Adrenal gland (tissue), 19 donors: ENCODE results near the gene USP8. TPM values are rescaled to one million over a fixed set of nuclear protein-coding genes. Genes with fewer than 3 reads are reported as not detected.
"Not testable (repeated sequence)": the region's sequence is repeated elsewhere in the genome, so short reads cannot be mapped to it uniquely, and the experiment has no call there.

Source experiments
- DNase-seq, 7 donors: peaks; one replicate each; pipeline ENCODE4 v3.0.0-alpha.2; 2019 to 2020
- H3K27ac ChIP-seq, 5 donors: fragments of 200-600 bp; sonication (generic) in 4 of 5; 1 replicate in 3 of 5; 2 replicates in 2 of 5; pipeline versions ENCODE4 v1.5.1 to v1.8.0; 2016 to 2020; ENCODE audit warnings: mild to moderate bottlenecking in 1 of 5
- H3K27me3 ChIP-seq: fragments of 200-600 bp; 2 replicates; pipeline ENCODE4 v1.8.0; 2021
- H3K36me3 ChIP-seq, 2 donors: fragments of 200-600 bp; replicated peaks in 1 of 2; 1 replicate in 1 of 2; 2 replicates in 1 of 2; pipeline versions ENCODE4 v1.5.1 to v1.8.0; 2018 to 2022
- H3K4me1 ChIP-seq, 2 donors: fragments of 200-600 bp; replicated peaks in 1 of 2; 1 replicate in 1 of 2; 2 replicates in 1 of 2; pipeline versions ENCODE4 v1.5.1 to v1.8.0; 2018 to 2021
- H3K4me3 ChIP-seq, 4 donors: fragments of 200-600 bp; sonication (generic) in 3 of 4; one replicate each; pipeline ENCODE4 v1.5.1; 2016 to 2018
- H3K9me3 ChIP-seq, 3 donors: fragments of 200-600 bp; sonication (generic) in 1 of 3; replicated peaks in 1 of 3; 1 replicate in 2 of 3; 2 replicates in 1 of 3; pipeline versions ENCODE4 v1.5.1 to v1.8.0; 2016 to 2021
- POLR2A ChIP-seq, 2 donors: fragments of 450-650 bp; IDR thresholded peaks; one replicate each; pipeline ENCODE4 v1.6.1; 2017; ENCODE audit warnings: antibody characterized with exemption in 2 of 2, mild to moderate bottlenecking in 2 of 2, moderate library complexity in 1 of 2
- WGBS, 4 donors: extraction: QIAGEN DNeasy Blood & Tissue Kit in 2 of 4; methylation state at CpG; one replicate each; pipeline versions ENCODE4 v1.1.5 to v1.1.7; 2013 to 2017; 5-methylcytosine and 5-hydroxymethylcytosine counted together
- intact Hi-C, 2 donors: fragments of 100-400 bp; cut with DNase I; formaldehyde crosslinking; loops; one replicate each; pipeline versions ENCODE4 v1.14.1 to v1.15.0; 2022 to 2023
- long read RNA-seq, 10 donors: library from polyadenylated mRNA in 3 of 10; unstranded in 2 of 10; stranded (forward) in 1 of 10; transcript quantifications; one replicate each; pipeline ENCODE4 v2.0.0 and lab custom pipeline, GENCODE V29; 2021 to 2026
- polyA plus RNA-seq, 3 donors: library from polyadenylated mRNA; stranded (reverse); fragments of 200-250 nt in 2 of 3; fragments of 350-450 nt in 1 of 3; fragmentation: Illumina TruSeq in 1 of 3; extraction: RNeasy Lipid Tissue Mini Kit (QIAGEN cat#74804) in 1 of 3; gene quantifications; one replicate each; pipeline ENCODE4 v1.2.3, GENCODE V29; 2013 to 2014
- total RNA-seq, 9 donors: library from RNA; depleted of rRNA in 4 of 9; stranded (reverse); fragments of >200 nt in 4 of 9; fragments of 120-200 nt in 1 of 9; fragmentation: NEBNext Ultra II Directional in 1 of 9; extraction: Animal tissue kit (Norgen Biotek cat#: 25700) in 1 of 9; gene quantifications; one replicate each; pipeline versions ENCODE4 v1.1.0 to v1.2.4, GENCODE V29; 2013 to 2023
- TF ChIP-seq, protein P1 (sequence below), 6 experiments: fragments of 450-650 bp in 4 of 6; fragments of 200-600 bp in 2 of 6; sonication (generic) in 1 of 6; IDR thresholded peaks; 1 replicate in 5 of 6; 2 replicates in 1 of 6; pipeline versions ENCODE4 v1.5.1 to v1.8.0; 2016 to 2021; ENCODE audit warnings: antibody characterized with exemption in 6 of 6, mild to moderate bottlenecking in 2 of 6, moderate library complexity in 1 of 6
- donor health status: healthy with polysubstance abuse.
- donor health status: Bipolar disorder and iron deficiency.
- donor health status: DM: yes; HTN: yes; CAD: no.
- donor health status: DM: no; HTN: no; CAD: no.
- donor health status: DM: no; HTN: no; CAD: no.
- donor health status: DM: yes; HTN: yes; CAD: no.

The USP8 gene
- total RNA-seq (10 to 100 TPM; 34.4 to 81.6 (median 60.5) TPM), polyA plus RNA-seq (10 to 100 TPM; 15.4 to 78.4 (median 16.5) TPM)
- long read RNA-seq, donor 1, partial matches to known transcripts, result 6 of 6 reads
- long read RNA-seq, donor 1, other reads (novel, unspliced or antisense), result 0 of 6 reads
- long read RNA-seq, donor 2, partial matches to known transcripts, result 0 of 2 reads
- long read RNA-seq, donor 2, other reads (novel, unspliced or antisense), result 0 of 2 reads
- long read RNA-seq, donor 3, partial matches to known transcripts, result 0 of 1 reads
- long read RNA-seq, donor 3, other reads (novel, unspliced or antisense), result 0 of 1 reads
- long read RNA-seq, donor 4, partial matches to known transcripts, result 18 of 28 reads
- long read RNA-seq, donor 4, other reads (novel, unspliced or antisense), result 9 of 28 reads
- long read RNA-seq, donor 5, full-length matches to known transcripts, result 19 of 53 reads
- long read RNA-seq, donor 5, partial matches to known transcripts, result 4 of 53 reads
- long read RNA-seq, donor 5, other reads (novel, unspliced or antisense), result 30 of 53 reads
- long read RNA-seq, donor 6, partial matches to known transcripts, result 11 of 18 reads
- long read RNA-seq, donor 6, other reads (novel, unspliced or antisense), result 6 of 18 reads
- long read RNA-seq, donor 7, result 0 reads
- long read RNA-seq, donor 8, partial matches to known transcripts, result 6 of 6 reads
- long read RNA-seq, donor 8, other reads (novel, unspliced or antisense), result 0 of 6 reads
- long read RNA-seq, donor 9, result 0 reads
- long read RNA-seq, donor 10, result 0 reads

GRCh38 chr15:50424066-50424890 lies at the start of gene USP8:
TSS of gene USP8 (plus strand) at chr15:50424405. CDS start at chr15:50439074, 14,669 bp downstream.
- Histone ChIP-seq H3K4me3 (peak within 1 kb of the TSS; percentile 19 to 84 (median 54)), H3K4me1 (peaks cover 7 to 32% of the 10 kb centered on the region in 2 donors), H3K36me3 (no peaks in the 10 kb centered on the region), H3K9me3 (no peaks in the 10 kb centered on the region), H3K27me3 (no peaks in the 10 kb centered on the region), H3K27ac (peak within 1 kb of the TSS; percentile 15 to 93 (median 86))
- WGBS, 4 donors, result 0 to 1% (median 0%) methylated on average over 21 to 55 of the region's 55 CpGs
- TF ChIP-seq, protein P1, sequence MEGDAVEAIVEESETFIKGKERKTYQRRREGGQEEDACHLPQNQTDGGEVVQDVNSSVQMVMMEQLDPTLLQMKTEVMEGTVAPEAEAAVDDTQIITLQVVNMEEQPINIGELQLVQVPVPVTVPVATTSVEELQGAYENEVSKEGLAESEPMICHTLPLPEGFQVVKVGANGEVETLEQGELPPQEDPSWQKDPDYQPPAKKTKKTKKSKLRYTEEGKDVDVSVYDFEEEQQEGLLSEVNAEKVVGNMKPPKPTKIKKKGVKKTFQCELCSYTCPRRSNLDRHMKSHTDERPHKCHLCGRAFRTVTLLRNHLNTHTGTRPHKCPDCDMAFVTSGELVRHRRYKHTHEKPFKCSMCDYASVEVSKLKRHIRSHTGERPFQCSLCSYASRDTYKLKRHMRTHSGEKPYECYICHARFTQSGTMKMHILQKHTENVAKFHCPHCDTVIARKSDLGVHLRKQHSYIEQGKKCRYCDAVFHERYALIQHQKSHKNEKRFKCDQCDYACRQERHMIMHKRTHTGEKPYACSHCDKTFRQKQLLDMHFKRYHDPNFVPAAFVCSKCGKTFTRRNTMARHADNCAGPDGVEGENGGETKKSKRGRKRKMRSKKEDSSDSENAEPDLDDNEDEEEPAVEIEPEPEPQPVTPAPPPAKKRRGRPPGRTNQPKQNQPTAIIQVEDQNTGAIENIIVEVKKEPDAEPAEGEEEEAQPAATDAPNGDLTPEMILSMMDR (IDR thresholded peaks at IDR 0.05), result no peak
- TF ChIP-seq POLR2A (IDR thresholded peaks at IDR 0.05), result peak; percentile 83 to 92
- intact Hi-C loops, result no loop called here
- DNase-seq, result peak; percentile 95 to 98 (median 97)

- DNase-seq, result no peak
- Histone ChIP-seq H3K27ac (no peak overlapping the region), H3K27me3 (no peaks in the 10 kb centered on the region), H3K9me3 (no peaks in the 10 kb centered on the region), H3K4me1 (no peaks in the 10 kb centered on the region), H3K4me3 (no peak overlapping the region), H3K36me3 (no peaks in the 10 kb centered on the region)
- WGBS, 4 donors, result 63 to 77% (median 71%) methylated on average over 3 of the region's 3 CpGs
- no peak for TF ChIP-seq POLR2A (IDR thresholded peaks at IDR 0.05)
- TF ChIP-seq, protein P1 (IDR thresholded peaks at IDR 0.05), result no peak
- intact Hi-C loops, result no loop called here
These were observed 46.1 kb upstream of the USP8 start for GRCh38 chr15:50377867-50378751.

- Histone ChIP-seq H3K36me3 (no peaks in the 10 kb centered on the region), H3K4me3 (no peak overlapping the region), H3K27me3 (no peaks in the 10 kb centered on the region), H3K27ac (no peak overlapping the region), H3K9me3 (no peaks in the 10 kb centered on the region), H3K4me1 (no peaks in the 10 kb centered on the region)
- intact Hi-C loops, result no loop called here
- no peak for DNase-seq
- TF ChIP-seq, protein P1 (IDR thresholded peaks at IDR 0.05), result no peak
- no peak for TF ChIP-seq POLR2A (IDR thresholded peaks at IDR 0.05)
- 88 to 100% (median 92%) methylated on average over 1 of the region's 1 CpG for WGBS, 4 donors
These were observed 45.4 kb upstream of the USP8 start for GRCh38 chr15:50378776-50379175.

DNA sequence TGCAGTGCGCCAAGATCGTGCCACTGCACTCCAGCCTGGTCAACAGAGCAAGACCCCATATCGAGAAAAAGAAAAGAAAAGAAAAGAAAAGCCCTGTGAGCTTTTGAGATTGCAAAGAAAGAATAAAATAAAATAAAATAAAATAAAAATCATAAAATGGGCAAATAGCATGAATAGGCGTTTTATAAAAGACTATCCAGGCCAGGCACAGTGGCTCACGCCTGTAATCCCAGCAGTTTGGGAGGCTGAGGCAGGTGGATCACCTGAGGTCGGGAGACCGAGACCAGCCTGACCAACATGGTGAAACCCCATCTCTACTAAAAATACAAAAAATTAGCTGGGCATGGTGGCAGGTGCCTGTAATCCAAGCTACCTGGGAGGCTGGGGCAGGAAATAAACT lies 44.8 kb upstream of the USP8 start:
- 90 to 97% (median 93%) methylated on average over 7 of the region's 7 CpGs for WGBS, 4 donors

More for the DNA sequence above, 44.8 kb upstream of the USP8 start:
- intact Hi-C loops, H3K36me3 ChIP-seq, H3K4me3 ChIP-seq, H3K4me1 ChIP-seq, DNase-seq, H3K27ac ChIP-seq, H3K27me3 ChIP-seq, H3K9me3 ChIP-seq: not testable (repeated sequence)
